Measurements from ENCODE around the gene INAVA. TPM values are rescaled to one million over a fixed set of nuclear protein-coding genes. Genes with fewer than 3 reads are reported as not detected.

Gene INAVA
- total and polyA plus RNA-seq, 2 of the 13 experiments (the other 11 are each of a cell fraction or from before 2014, with no cell fraction given), result 6.0 to 13.5 TPM

- no peak for TF ChIP-seq TRIM22 (IDR thresholded peaks at IDR 0.05)
- no peak for TF ChIP-seq SP140L (CRISPR knock-in tag; IDR thresholded peaks at IDR 0.05; ENCODE audit: borderline replicate concordance)
- no peak for TF ChIP-seq ZNF773 (CRISPR knock-in tag; IDR thresholded peaks at IDR 0.05; ENCODE audit: borderline replicate concordance)
- TF ChIP-seq MTA3 (CRISPR knock-in tag; IDR thresholded peaks at IDR 0.05), result no peak
- no peak for TF ChIP-seq SAFB2 (CRISPR knock-in tag; IDR thresholded peaks at IDR 0.05; ENCODE audit: borderline replicate concordance, low read depth)
- no peak for TF ChIP-seq ZFP91 (CRISPR knock-in tag; IDR thresholded peaks at IDR 0.05; ENCODE audit: borderline replicate concordance)
- no peak for TF ChIP-seq SRSF1 (optimal IDR thresholded peaks at IDR 0.05; ENCODE audit: low read depth, low read length)
- no peak for TF ChIP-seq SKI (IDR thresholded peaks at IDR 0.05; ENCODE audit: partially characterized antibody)
- no peak for TF ChIP-seq YEATS2 (CRISPR knock-in tag; IDR thresholded peaks at IDR 0.05; ENCODE audit: borderline replicate concordance)
- TF ChIP-seq ZNF30 (CRISPR knock-in tag; IDR thresholded peaks at IDR 0.05), result no peak
- TF ChIP-seq ZNF496 (CRISPR knock-in tag; IDR thresholded peaks at IDR 0.05; ENCODE audit: insufficient replicate concordance), result no peak
- no peak for TF ChIP-seq ZNF33A (CRISPR knock-in tag; IDR thresholded peaks at IDR 0.05; ENCODE audit: borderline replicate concordance)
- no peak for TF ChIP-seq ZNF446 (CRISPR knock-in tag; IDR thresholded peaks at IDR 0.05)
- no peak for TF ChIP-seq NBN (conservative IDR thresholded peaks at IDR 0.05)
- no peak for TF ChIP-seq ZBTB14 (CRISPR knock-in tag; IDR thresholded peaks at IDR 0.05)
- TF ChIP-seq ZNF549 (CRISPR knock-in tag; IDR thresholded peaks at IDR 0.05), result no peak
- TF ChIP-seq PBX2 (CRISPR knock-in tag; IDR thresholded peaks at IDR 0.05), result no peak
- peak; percentile 75 for TF ChIP-seq HNF4G (IDR thresholded peaks at IDR 0.05; ENCODE audit: borderline replicate concordance, low read depth, low read length)
- peak; percentile 74; the same call in 1 of the 2 replicates for TF ChIP-seq HNF4G (CRISPR knock-in tag; IDR thresholded peaks at IDR 0.05; ENCODE audit: borderline replicate concordance, low read depth)
- TF ChIP-seq TCF12 (IDR thresholded peaks at IDR 0.05), result no peak
- no peak for TF ChIP-seq TCF12 (CRISPR knock-in tag; IDR thresholded peaks at IDR 0.05)
- no peak for TF ChIP-seq U2AF1 (optimal IDR thresholded peaks at IDR 0.05; ENCODE audit: low read depth, low read length)
- no peak for TF ChIP-seq USF2 (IDR thresholded peaks at IDR 0.05; ENCODE audit: low read depth, low read length)
- TF ChIP-seq USF2 (CRISPR knock-in tag; IDR thresholded peaks at IDR 0.05; ENCODE audit: borderline replicate concordance), result no peak
- no peak; the same call in 1 of the 2 replicates for TF ChIP-seq SP5 (CRISPR knock-in tag; IDR thresholded peaks at IDR 0.05; ENCODE audit: borderline replicate concordance, low read depth)
Measured at GRCh38 chr1:200899451-200899915, 4.8 kb downstream of the INAVA start (continued).
